ENCODE results near the gene OR6M1. TPM values are rescaled to one million over a fixed set of nuclear protein-coding genes. Genes with fewer than 3 reads are reported as not detected.

OR6M1 gene
- total RNA-seq, 1 donor = not detected

DNA sequence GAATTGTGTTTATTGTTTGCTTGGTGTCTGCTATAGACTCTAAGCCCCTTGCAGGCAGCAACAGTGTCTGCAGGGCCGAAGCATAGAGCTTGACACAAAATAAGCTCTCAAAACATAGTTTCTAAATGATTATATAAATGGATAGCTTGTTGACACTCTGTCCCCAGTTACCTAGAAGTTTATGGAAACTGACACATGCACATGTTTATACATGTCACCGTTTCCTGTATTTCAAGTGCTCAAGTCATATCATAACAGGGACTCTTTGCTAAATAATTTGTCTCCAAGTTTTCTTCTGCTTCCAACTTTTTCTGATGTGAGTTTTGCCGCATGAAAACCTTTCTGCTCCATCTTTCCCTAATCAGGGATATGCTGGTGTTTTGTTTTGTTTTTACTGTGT, 48.2 kb downstream of the OR6M1 start:
- H2AFZ ChIP-seq (ENCODE audit: low read length) = no peak overlapping the region

DNA sequence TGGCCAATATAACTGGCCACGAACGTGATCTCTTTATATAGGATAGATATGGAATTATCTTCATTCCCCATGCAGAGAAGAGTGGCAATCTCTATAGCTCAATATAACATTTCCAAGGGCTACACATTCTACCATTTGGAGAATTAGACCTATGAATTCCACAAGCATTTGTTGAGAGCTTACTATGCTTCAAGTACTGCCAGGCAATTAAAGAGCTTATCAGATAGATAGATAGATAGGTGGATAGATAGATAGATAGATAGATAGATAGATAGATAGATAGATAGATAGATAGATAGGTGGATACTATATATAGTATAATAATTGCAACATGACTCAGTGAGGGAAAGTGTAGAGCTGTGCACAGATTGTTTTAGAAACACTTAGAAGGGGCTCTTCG, 50.3 kb downstream of the OR6M1 start:
- no peak for DNase-seq (ENCODE audit: insufficient read length, low spot score, missing footprints)
- Histone ChIP-seq H3K4me3 (ENCODE audit: insufficient read depth, low read length) (no peak overlapping the region), H3K4me2 (ENCODE audit: insufficient read depth, low read length) (no peak overlapping the region), H3K79me2 (ENCODE audit: insufficient read depth, low read length) (no peaks in the 10 kb centered on the region), H3K9me3 (ENCODE audit: low read depth, low read length) (no peaks in the 10 kb centered on the region), H2AFZ (ENCODE audit: low read length) (no peak overlapping the region), H4K20me1 (ENCODE audit: insufficient read depth, low read length) (no peaks in the 10 kb centered on the region), H3K27me3 (ENCODE audit: insufficient read depth, low read length) (no peaks in the 10 kb centered on the region), H3K4me1 (ENCODE audit: insufficient read depth, low read length) (no peaks in the 10 kb centered on the region), H3K36me3 (ENCODE audit: insufficient read depth, low read length) (no peaks in the 10 kb centered on the region), H3K27ac (ENCODE audit: low read depth, low read length) (no peak overlapping the region)
- TF ChIP-seq, protein P1, sequence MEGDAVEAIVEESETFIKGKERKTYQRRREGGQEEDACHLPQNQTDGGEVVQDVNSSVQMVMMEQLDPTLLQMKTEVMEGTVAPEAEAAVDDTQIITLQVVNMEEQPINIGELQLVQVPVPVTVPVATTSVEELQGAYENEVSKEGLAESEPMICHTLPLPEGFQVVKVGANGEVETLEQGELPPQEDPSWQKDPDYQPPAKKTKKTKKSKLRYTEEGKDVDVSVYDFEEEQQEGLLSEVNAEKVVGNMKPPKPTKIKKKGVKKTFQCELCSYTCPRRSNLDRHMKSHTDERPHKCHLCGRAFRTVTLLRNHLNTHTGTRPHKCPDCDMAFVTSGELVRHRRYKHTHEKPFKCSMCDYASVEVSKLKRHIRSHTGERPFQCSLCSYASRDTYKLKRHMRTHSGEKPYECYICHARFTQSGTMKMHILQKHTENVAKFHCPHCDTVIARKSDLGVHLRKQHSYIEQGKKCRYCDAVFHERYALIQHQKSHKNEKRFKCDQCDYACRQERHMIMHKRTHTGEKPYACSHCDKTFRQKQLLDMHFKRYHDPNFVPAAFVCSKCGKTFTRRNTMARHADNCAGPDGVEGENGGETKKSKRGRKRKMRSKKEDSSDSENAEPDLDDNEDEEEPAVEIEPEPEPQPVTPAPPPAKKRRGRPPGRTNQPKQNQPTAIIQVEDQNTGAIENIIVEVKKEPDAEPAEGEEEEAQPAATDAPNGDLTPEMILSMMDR (IDR thresholded peaks at IDR 0.05; ENCODE audit: extremely low read depth, low read depth, low read length) = no peak

More for the DNA sequence above, 48.2 kb downstream of the OR6M1 start:
- Histone ChIP-seq H3K4me1 (ENCODE audit: insufficient read depth, low read length) (no peaks in the 10 kb centered on the region), H3K27ac (ENCODE audit: low read depth, low read length) (no peak overlapping the region), H3K27me3 (ENCODE audit: insufficient read depth, low read length) (no peaks in the 10 kb centered on the region), H3K79me2 (ENCODE audit: insufficient read depth, low read length) (no peaks in the 10 kb centered on the region), H3K4me3 (ENCODE audit: insufficient read depth, low read length) (no peak overlapping the region), H4K20me1 (ENCODE audit: insufficient read depth, low read length) (no peaks in the 10 kb centered on the region), H3K9me3 (ENCODE audit: low read depth, low read length) (no peaks in the 10 kb centered on the region), H3K4me2 (ENCODE audit: insufficient read depth, low read length) (no peak overlapping the region), H3K36me3 (ENCODE audit: insufficient read depth, low read length) (no peaks in the 10 kb centered on the region)
- DNase-seq (ENCODE audit: insufficient read length, low spot score, missing footprints) = no peak
- TF ChIP-seq, protein P1 (IDR thresholded peaks at IDR 0.05; ENCODE audit: extremely low read depth, low read depth, low read length) = no peak

Small RNA genes lying within 50 kb of the gene (small RNA-seq; reads per million reads assigned to genes)
- not detected for gene RNU1-21P

Other genes starting within 250 kb of the OR6M1 start
- gene SCN3B, start 151.7 kb downstream of the OR6M1 start, total RNA-seq = under 0.01 TPM in 2 replicates
- 5.6 and 6.5 TPM in 2 replicates for gene ZNF202, start 64.7 kb downstream of the OR6M1 start, total RNA-seq
- not detected in 2 replicates for gene OR6X1, start 51.8 kb downstream of the OR6M1 start, total RNA-seq
- gene TMEM225, start 79.3 kb upstream of the OR6M1 start, total RNA-seq = not detected in 2 replicates
- under 0.01 TPM in 2 replicates for gene OR8D4, start 95.8 kb upstream of the OR6M1 start, total RNA-seq
- not detected in 2 replicates for gene OR4D5, start 133.3 kb upstream of the OR6M1 start, total RNA-seq
- gene OR6T1, start 137.5 kb upstream of the OR6M1 start, total RNA-seq = not detected in 2 replicates
- not detected in 2 replicates for gene OR10S1, start 171.4 kb upstream of the OR6M1 start, total RNA-seq
- gene OR10G6, start 188.8 kb upstream of the OR6M1 start, total RNA-seq = not detected in 2 replicates
- not detected in 2 replicates for gene OR10G4, start 206.6 kb upstream of the OR6M1 start, total RNA-seq
- not detected in 2 replicates for gene OR10G9, start 216.7 kb upstream of the OR6M1 start, total RNA-seq
- not detected in 2 replicates for gene OR10G8, start 220.4 kb upstream of the OR6M1 start, total RNA-seq
- gene OR10G7, start 235.0 kb upstream of the OR6M1 start, total RNA-seq = not detected in 2 replicates

Data from osteoblast (primary cell).